Heart right ventricle (tissue), 16 donors: ENCODE results near the gene SUPT6H. TPM values are rescaled to one million over a fixed set of nuclear protein-coding genes. Genes with fewer than 3 reads are reported as not detected.

Experiments used
- ATAC-seq, 8 donors: fragments of 200-7000 bp; cut with Tn5 transposase; one replicate each; pipeline ENCODE4 v1.9.1; 2020; ENCODE audit warnings: mild to moderate bottlenecking in 8 of 8, moderate library complexity in 8 of 8, moderate number of reproducible peaks in 1 of 8
- DNase-seq, 2 donors: peaks; one replicate each; pipeline ENCODE4 v3.0.0-alpha.2; 2020
- H3K27ac ChIP-seq, 10 donors: fragments of 200-600 bp; sonication (generic) in 2 of 10; one replicate each; pipeline versions ENCODE4 v1.5.0 to v1.8.0; 2020 to 2022; ENCODE audit warnings: mild to moderate bottlenecking in 3 of 10
- H3K27me3 ChIP-seq, 7 donors: fragments of 200-600 bp; one replicate each; pipeline ENCODE4 v1.8.0; 2021 to 2022; ENCODE audit warnings: mild to moderate bottlenecking in 2 of 7
- H3K36me3 ChIP-seq, 9 donors: fragments of 200-600 bp; sonication (generic) in 1 of 9; one replicate each; pipeline versions ENCODE4 v1.5.0 to v1.8.0; 2020 to 2022; ENCODE audit warnings: mild to moderate bottlenecking in 2 of 9
- H3K4me1 ChIP-seq, 9 donors: fragments of 200-600 bp; sonication (generic) in 1 of 9; one replicate each; pipeline versions ENCODE4 v1.5.0 to v1.8.0; 2020 to 2022; ENCODE audit warnings: mild to moderate bottlenecking in 4 of 9
- H3K4me3 ChIP-seq, 10 donors: fragments of 200-600 bp; sonication (generic) in 2 of 10; one replicate each; pipeline versions ENCODE4 v1.5.0 to v1.8.0; 2020 to 2022; ENCODE audit warnings: mild to moderate bottlenecking in 7 of 10, moderate library complexity in 2 of 10
- H3K9me3 ChIP-seq, 11 donors: fragments of 200-600 bp in 10 of 11; sonication (generic) in 2 of 11; one replicate each; pipeline versions ENCODE4 v1.5.0 to v1.8.0; 2013 to 2022; ENCODE audit warnings: mild to moderate bottlenecking in 2 of 11, control low read depth in 1 of 11, moderate library complexity in 1 of 11
- CTCF ChIP-seq, 9 donors: fragments of 200-600 bp; sonication (generic) in 2 of 9; IDR thresholded peaks; one replicate each; pipeline versions ENCODE4 v1.5.0 to v1.8.0; 2021 to 2022; ENCODE audit warnings: antibody characterized with exemption in 9 of 9, mild to moderate bottlenecking in 5 of 9, moderate library complexity in 1 of 9
- WGBS, 2 donors: extraction: QIAGEN DNeasy Blood & Tissue Kit; methylation state at CpG; one replicate each; pipeline ENCODE4 v1.1.7; 2013; ENCODE audit warnings: inconsistent platforms in 1 of 2; 5-methylcytosine and 5-hydroxymethylcytosine counted together
- intact Hi-C, 10 donors: fragments of 100-400 bp; cut with DNase I; formaldehyde crosslinking; loops; one replicate each; pipeline versions ENCODE4 v1.11.1 to v1.14.2; 2022
- polyA plus RNA-seq, 2 donors: library from polyadenylated mRNA; stranded (reverse); fragments of 200-250 nt; gene quantifications; one replicate each; pipeline ENCODE4 v1.2.3, GENCODE V29; 2013
- total RNA-seq, 10 donors: library from RNA; stranded (reverse); fragmentation: NEBNext Ultra II Directional in 3 of 10; extraction: Animal tissue kit (Norgen Biotek cat#: 25700) in 3 of 10; gene quantifications; one replicate each; pipeline versions ENCODE4 v1.2.1 to v1.2.4, GENCODE V29; 2021 to 2023
- donor health status: Arrhythmogenic right ventricular cardiomyopathy.
- donor health status: ischemic (EF 13 %, LVEDD 7.1; RV severe dilation, severe dysfunction).
- donor health status: healthy with polysubstance abuse.
- donor health status: DM: no; HTN: yes; CAD: no.
- donor health status: DM: no; HTN: no; CAD: no.
- donor health status: ischemic (EF 25% LVEDD 6.9; RV normal size, moderate dysfunction).
- donor health status: ischemic (EF 25% LVEDD 5.7; RV mildly dilated, moderate dysfunction).
- donor health status: healthy.
- donor health status: DM: yes; HTN: yes; CAD: no.
- donor health status: Ischemic cardiomyopathy.
- donor health status: ischemic (EF 35%, LVEDD 5.7; RV mildly dilated, moderate dysfunction).
- donor health status: nonischemic (EF 11% LVEDD 7.7; RV severe dilation, severe dysfunction).
- donor health status: DM: yes; HTN: yes; CAD: no.
- donor health status: PGD.
- donor health status: ischemic (EF 29% LVEDD 5.4; RV normal size, mild dysfunction).
- donor health status: nonischemic (EF 23%, LVEDD 6.1; RV moderate dilation, normal function).

The SUPT6H gene
- total and polyA plus RNA-seq, 12 donors: 19.3 to 54.1 (median 49.9) TPM

GRCh38 chr17:28643983-28644786 is 17.8 kb upstream of the SUPT6H start:
- H3K27me3 ChIP-seq: no peaks in the 10 kb centered on the region
- peak in 7 of 9 donors; percentile 11 to 57 (median 44) for TF ChIP-seq CTCF (IDR thresholded peaks at IDR 0.05)
- intact Hi-C loops: no loop called here
- H3K36me3 ChIP-seq: peaks cover 0 to 63% (median 38%) of the 10 kb centered on the region in 9 donors
- peaks cover 15 to 58% (median 46%) of the 10 kb centered on the region in 9 donors for H3K4me1 ChIP-seq
- H3K27ac ChIP-seq: peak overlapping the region; percentile 87 to 98 (median 94)
- 0 to 1% methylated on average over 18 of the region's 18 CpGs for WGBS, 2 donors
- peak in 6 of 8 donors; percentile 1 to 13 (median 3) for ATAC-seq
- peak overlapping the region; percentile 68 to 97 (median 94) for H3K4me3 ChIP-seq
- no peaks in the 10 kb centered on the region for H3K9me3 ChIP-seq
- peak; percentile 18 to 21 for DNase-seq

- intact Hi-C loops: loop anchor here in 1 of 10 donors (5.0 kb wide), 1 partner anchor 72 kb away; the partner anchor contains the start of genes RAB34 and RPL23A
- peaks cover 15 to 60% (median 46%) of the 10 kb centered on the region in 9 donors for H3K4me1 ChIP-seq
- peak; percentile 97 to 99 (median 98) for ATAC-seq
- 0 to 1% methylated on average over 73 to 89 of the region's 89 CpGs for WGBS, 2 donors
- peak; percentile 97 for DNase-seq
- peaks cover 0 to 61% (median 30%) of the 10 kb centered on the region in 9 donors for H3K36me3 ChIP-seq
- H3K27ac ChIP-seq: peak within 1 kb of the TSS; percentile 87 to 98 (median 94)
- H3K9me3 ChIP-seq: no peaks in the 10 kb centered on the region
- no peak for TF ChIP-seq CTCF (IDR thresholded peaks at IDR 0.05)
- H3K4me3 ChIP-seq: peak within 1 kb of the TSS; percentile 68 to 97 (median 94)
- no peaks in the 10 kb centered on the region for H3K27me3 ChIP-seq
Observed at GRCh38 chr17:28644787-28645575, 17.0 kb upstream of the SUPT6H start, which contains the start of gene BLTP2. Gene BLTP2 (minus strand): TSS chr17:28645158. CDS start chr17:28645056, 102 bp downstream.

GRCh38 chr17:28645576-28645939 is 16.4 kb upstream of the SUPT6H start:
- TF ChIP-seq CTCF (IDR thresholded peaks at IDR 0.05): no peak
- H3K4me3 ChIP-seq: peak overlapping the region; percentile 68 to 97 (median 94)
- H3K4me1 ChIP-seq: peaks cover 15 to 60% (median 46%) of the 10 kb centered on the region in 9 donors
- intact Hi-C loops: loop anchor here in 1 of 10 donors (5.0 kb wide), 1 partner anchor 72 kb away; the partner anchor contains the start of genes RAB34 and RPL23A
- peak overlapping the region; percentile 87 to 98 (median 94) for H3K27ac ChIP-seq
- no peak for ATAC-seq
- peaks cover 0 to 61% (median 24%) of the 10 kb centered on the region in 9 donors for H3K36me3 ChIP-seq
- H3K27me3 ChIP-seq: no peaks in the 10 kb centered on the region
- no peak for DNase-seq
- 35 to 47% methylated on average over 8 of the region's 8 CpGs for WGBS, 2 donors
- no peaks in the 10 kb centered on the region for H3K9me3 ChIP-seq
